Measurements from ENCODE around the gene MMP24OS.

Gene MMP24OS

GRCh38 chr20:35248641-35249475 lies 29.1 kb downstream of the MMP24OS start:
- FAIRE-seq (no peak), DNase-seq (ENCODE audit: insufficient read length, low spot score) (no peak)
- TF ChIP-seq POLR2A (IDR thresholded peaks at IDR 0.05; ENCODE audit: low read depth, low read length), result no peak

GRCh38 chr20:35246723-35247122 lies 31.2 kb downstream of the MMP24OS start:
- TF ChIP-seq POLR2A (IDR thresholded peaks at IDR 0.05; ENCODE audit: low read depth, low read length), result no peak
- no peak for FAIRE-seq
- DNase-seq (ENCODE audit: insufficient read length, low spot score), result no peak

- FAIRE-seq (no peak), DNase-seq (ENCODE audit: insufficient read length, low spot score) (no peak)
- no peak for TF ChIP-seq POLR2A (IDR thresholded peaks at IDR 0.05; ENCODE audit: low read depth, low read length)
Measured at GRCh38 chr20:35243986-35244385, 33.9 kb downstream of the MMP24OS start.

- DNase-seq (ENCODE audit: insufficient read length, low spot score), result no peak
- FAIRE-seq, result no peak
- TF ChIP-seq POLR2A (IDR thresholded peaks at IDR 0.05; ENCODE audit: low read depth, low read length), result no peak
Measured at GRCh38 chr20:35243317-35243716, 34.6 kb downstream of the MMP24OS start.

GRCh38 chr20:35240811-35241293 lies 37.1 kb downstream of the MMP24OS start:
- TF ChIP-seq POLR2A (IDR thresholded peaks at IDR 0.05; ENCODE audit: low read depth, low read length), result no peak

GRCh38 chr20:35240083-35240810 lies 37.7 kb downstream of the MMP24OS start:
- FAIRE-seq, result no peak
- TF ChIP-seq POLR2A (IDR thresholded peaks at IDR 0.05; ENCODE audit: low read depth, low read length), result no peak

More at GRCh38 chr20:35240811-35241293, 37.1 kb downstream of the MMP24OS start:
- no peak for FAIRE-seq
- DNase-seq (ENCODE audit: insufficient read length, low spot score), result no peak

GRCh38 chr20:35238735-35239134 lies 39.2 kb downstream of the MMP24OS start:
- DNase-seq (ENCODE audit: insufficient read length, low spot score) (no peak), FAIRE-seq (no peak)
- TF ChIP-seq POLR2A (IDR thresholded peaks at IDR 0.05; ENCODE audit: low read depth, low read length), result no peak

More at GRCh38 chr20:35240083-35240810, 37.7 kb downstream of the MMP24OS start:
- DNase-seq (ENCODE audit: insufficient read length, low spot score), result no peak

- FAIRE-seq (no peak), DNase-seq (ENCODE audit: insufficient read length, low spot score) (no peak)
- no peak for TF ChIP-seq POLR2A (IDR thresholded peaks at IDR 0.05; ENCODE audit: low read depth, low read length)
Measured at GRCh38 chr20:35238170-35238569, 39.8 kb downstream of the MMP24OS start.

- FAIRE-seq, result no peak
- no peak for DNase-seq (ENCODE audit: insufficient read length, low spot score)
- TF ChIP-seq POLR2A (IDR thresholded peaks at IDR 0.05; ENCODE audit: low read depth, low read length), result no peak
Measured at GRCh38 chr20:35237486-35237885, 40.4 kb downstream of the MMP24OS start.

- FAIRE-seq, result no peak
- DNase-seq (ENCODE audit: insufficient read length, low spot score), result no peak
- TF ChIP-seq POLR2A (IDR thresholded peaks at IDR 0.05; ENCODE audit: low read depth, low read length), result no peak
Measured at GRCh38 chr20:35235881-35236280, 42.0 kb downstream of the MMP24OS start.

- TF ChIP-seq POLR2A (IDR thresholded peaks at IDR 0.05; ENCODE audit: low read depth, low read length), result no peak
- DNase-seq (ENCODE audit: insufficient read length, low spot score) (no peak), FAIRE-seq (no peak)
Measured at GRCh38 chr20:35232575-35232974, 45.3 kb downstream of the MMP24OS start.

GRCh38 chr20:35226884-35227681 lies 50.8 kb downstream of the MMP24OS start:
- FAIRE-seq (no peak), DNase-seq (ENCODE audit: insufficient read length, low spot score) (peak; percentile 40)
- no peak for TF ChIP-seq POLR2A (IDR thresholded peaks at IDR 0.05; ENCODE audit: low read depth, low read length)
